Spleen (tissue), 7 donors: ENCODE measurements around the gene POLRMT.

Experiments used
- CTCF ChIP-seq, 11 experiments: fragments of 200-600 bp in 7 of 11; fragments of 450-650 bp in 4 of 11; sonication (generic) in 4 of 11; IDR thresholded peaks in 8 of 11; conservative IDR thresholded peaks in 3 of 11; 1 replicate in 7 of 11; 2 replicates in 4 of 11; pipeline versions ENCODE4 v1.4.0 to v1.8.0; 2016 to 2021; ENCODE audit warnings: antibody characterized with exemption in 11 of 11, inconsistent platforms in 4 of 11, mild to moderate bottlenecking in 1 of 11
- POLR2A ChIP-seq, 3 donors: fragments of 450-650 bp; IDR thresholded peaks; one replicate each; pipeline ENCODE4 v1.5.1; 2017; ENCODE audit warnings: antibody characterized with exemption in 3 of 3, mild to moderate bottlenecking in 1 of 3
- POLR2AphosphoS5 ChIP-seq, 3 donors: sonication (generic); formaldehyde crosslinking; IDR thresholded peaks; one replicate each; pipeline ENCODE4 v1.5.1; 2017; ENCODE audit warnings: antibody characterized with exemption in 3 of 3
- donor health status: DM: no; HTN: no; CAD: no; lungs with moderate emphysema.
- donor health status: DM: no; HTN: no; CAD: no.
- donor health status: DM: no; HTN: no; CAD: no.

DNA sequence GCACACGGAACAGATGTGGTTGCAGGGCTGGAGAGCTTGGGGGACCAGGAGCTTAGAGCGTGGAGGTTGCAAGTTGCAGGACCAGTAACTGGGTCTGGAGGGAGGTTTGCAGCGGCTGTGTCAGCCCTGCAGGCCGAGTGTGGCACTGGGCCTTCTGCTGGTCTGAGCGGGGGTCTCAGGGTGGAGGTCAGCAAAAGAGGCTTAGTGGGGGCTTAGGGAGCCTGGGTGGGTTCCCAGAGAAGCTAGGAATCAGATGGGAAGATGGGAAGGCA, 49.4 kb downstream of the POLRMT start:
- no peak for TF ChIP-seq CTCF (IDR thresholded peaks at IDR 0.05 in 8 of 11, conservative IDR thresholded peaks at IDR 0.05 in 3 of 11)
- no peak for TF ChIP-seq POLR2AphosphoS5 (IDR thresholded peaks at IDR 0.05)
- TF ChIP-seq POLR2A (IDR thresholded peaks at IDR 0.05): no peak
